K562 (cell line): ENCODE data around the gene PTPRE. TPM values are rescaled to one million over a fixed set of nuclear protein-coding genes. Genes with fewer than 3 reads are reported as not detected.

Source experiments
- CEBPG ChIP-seq, 3 experiments: fragments of 200-800 bp in 1 of 3; sonication (Bioruptor generic) in 1 of 3; sonication (generic) in 1 of 3; formaldehyde crosslinking in 1 of 3; IDR thresholded peaks in 2 of 3; conservative IDR thresholded peaks in 1 of 3; 2 replicates each; pipeline versions ENCODE4 v1.6.1 to v1.8.0; 2016 to 2022; ENCODE audit warnings: missing compliant biosample characterization in 2 of 3, missing genetic modification characterization in 2 of 3, mild to moderate bottlenecking in 1 of 3, missing genetic modification reagents in 1 of 3
- CREM ChIP-seq: IDR thresholded peaks from 2 replicates; pipeline ENCODE4 v1.6.1; 2014; ENCODE audit warnings: antibody characterized with exemption, low read depth
- RBM14 ChIP-seq: fragments of 200-400 bp; formaldehyde crosslinking; IDR thresholded peaks from 2 replicates; pipeline ENCODE4 v1.6.1; 2018; ENCODE audit warnings: low read depth, mild to moderate bottlenecking, low read length, moderate library complexity, borderline replicate concordance; ENCODE audit not compliant: insufficient read depth
- ZFP36 ChIP-seq: fragments of 150-350 bp; IDR thresholded peaks from 2 replicates; pipeline ENCODE4 v1.6.1; 2018; ENCODE audit warnings: low read length, low read depth; ENCODE audit not compliant: partially characterized antibody
- polyA plus RNA-seq, 8 experiments: library from polyadenylated mRNA; depleted of rRNA in 4 of 8; stranded (reverse) in 5 of 8; unstranded in 3 of 8; fragments of >200 nt; fragmentation: Nextera tagmentation in 2 of 8; fragmentation: Illumina TruSeq in 1 of 8; extraction: Ambion mirVana in 2 of 8; extraction: Trizol in 1 of 8; gene quantifications; 2 replicates each; pipeline versions ENCODE4 v1.2.1 to v1.2.3, GENCODE V29; 2011 to 2014; ENCODE audit warnings: inconsistent platforms in 1 of 8, missing spikeins in 1 of 8
- total RNA-seq, 7 experiments: library from RNA; depleted of rRNA in 6 of 7; stranded (reverse); fragments of >200 nt in 6 of 7; fragmentation: Illumina TruSeq in 2 of 7; extraction: Trizol in 2 of 7; gene quantifications; 2 replicates each; pipeline versions ENCODE4 v1.2.1 to v1.2.3, GENCODE V29; 2011 to 2021; ENCODE audit warnings: low replicate concordance in 1 of 7
- TF ChIP-seq, protein P1 (sequence below), 2 experiments: fragments of 450-650 bp; IDR thresholded peaks; 2 replicates each; pipeline ENCODE4 v1.6.1; 2016
- TF ChIP-seq, protein P2 (sequence below): fragments of 450-650 bp; formaldehyde crosslinking; IDR thresholded peaks from 2 replicates; pipeline ENCODE4 v1.4.0; 2020; ENCODE audit warnings: mild to moderate bottlenecking, mixed read lengths

PTPRE gene
- total and polyA plus RNA-seq, 9 of the 15 experiments (the other 6 are each of a cell fraction or from before 2014, with no cell fraction given) = 0.01 to 0.13 (median 0.04) TPM; not detected in 4

DNA sequence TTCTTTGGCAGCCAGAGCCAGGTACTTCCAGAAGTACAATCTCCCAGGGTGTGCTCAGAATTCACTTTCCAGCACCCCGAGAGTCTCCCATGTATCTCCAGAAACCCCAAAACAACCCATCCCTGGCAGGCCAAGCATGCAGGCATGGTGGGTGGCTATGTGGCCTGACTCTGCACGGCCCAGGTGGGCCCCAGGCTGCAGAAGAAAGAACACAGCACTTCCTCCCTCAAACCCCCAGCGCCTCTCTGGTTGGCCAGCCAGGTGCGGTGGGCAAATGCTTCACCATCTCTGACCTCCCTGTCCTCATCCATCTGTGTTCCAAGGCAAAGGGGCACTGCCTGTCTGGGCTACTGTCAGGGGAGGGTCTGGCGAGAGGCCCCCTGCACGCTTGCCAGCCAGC, 119.0 kb downstream of the PTPRE start (continued):
- TF ChIP-seq, protein P1, sequence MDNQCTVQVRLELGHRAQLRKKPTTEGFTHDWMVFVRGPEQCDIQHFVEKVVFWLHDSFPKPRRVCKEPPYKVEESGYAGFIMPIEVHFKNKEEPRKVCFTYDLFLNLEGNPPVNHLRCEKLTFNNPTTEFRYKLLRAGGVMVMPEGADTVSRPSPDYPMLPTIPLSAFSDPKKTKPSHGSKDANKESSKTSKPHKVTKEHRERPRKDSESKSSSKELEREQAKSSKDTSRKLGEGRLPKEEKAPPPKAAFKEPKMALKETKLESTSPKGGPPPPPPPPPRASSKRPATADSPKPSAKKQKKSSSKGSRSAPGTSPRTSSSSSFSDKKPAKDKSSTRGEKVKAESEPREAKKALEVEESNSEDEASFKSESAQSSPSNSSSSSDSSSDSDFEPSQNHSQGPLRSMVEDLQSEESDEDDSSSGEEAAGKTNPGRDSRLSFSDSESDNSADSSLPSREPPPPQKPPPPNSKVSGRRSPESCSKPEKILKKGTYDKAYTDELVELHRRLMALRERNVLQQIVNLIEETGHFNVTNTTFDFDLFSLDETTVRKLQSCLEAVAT (IDR thresholded peaks at IDR 0.05) = no peak
- no peak for TF ChIP-seq RBM14
- TF ChIP-seq ZFP36 = no peak
- no peak for TF ChIP-seq CREM
- TF ChIP-seq CEBPG (CRISPR knock-in tag; IDR thresholded peaks at IDR 0.05) = no peak
- no peak for TF ChIP-seq CEBPG (tag; conservative IDR thresholded peaks at IDR 0.05 in 1 of 2, IDR thresholded peaks at IDR 0.05 in 1 of 2)
- TF ChIP-seq, protein P2, sequence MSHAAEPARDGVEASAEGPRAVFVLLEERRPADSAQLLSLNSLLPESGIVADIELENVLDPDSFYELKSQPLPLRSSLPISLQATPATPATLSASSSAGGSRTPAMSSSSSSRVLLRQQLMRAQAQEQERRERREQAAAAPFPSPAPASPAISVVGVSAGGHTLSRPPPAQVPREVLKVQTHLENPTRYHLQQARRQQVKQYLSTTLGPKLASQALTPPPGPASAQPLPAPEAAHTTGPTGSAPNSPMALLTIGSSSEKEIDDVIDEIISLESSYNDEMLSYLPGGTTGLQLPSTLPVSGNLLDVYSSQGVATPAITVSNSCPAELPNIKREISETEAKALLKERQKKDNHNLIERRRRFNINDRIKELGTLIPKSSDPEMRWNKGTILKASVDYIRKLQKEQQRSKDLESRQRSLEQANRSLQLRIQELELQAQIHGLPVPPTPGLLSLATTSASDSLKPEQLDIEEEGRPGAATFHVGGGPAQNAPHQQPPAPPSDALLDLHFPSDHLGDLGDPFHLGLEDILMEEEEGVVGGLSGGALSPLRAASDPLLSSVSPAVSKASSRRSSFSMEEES (CRISPR knock-in tag) = no peak
- TF ChIP-seq, all 486 proteins: peak for 0
